UCSD-AML1 (cell line): ENCODE measurements around the gene ZNF260.
"Not testable (repeated sequence)": the region's sequence is repeated elsewhere in the genome, so short reads cannot be mapped to it uniquely, and the experiment has no call there.

Experiments used
- DNase-seq: peaks from one replicate; lab custom pipeline; 2025; ENCODE audit not compliant: unreplicated experiment; lab: John Stamatoyannopoulos, UW

Gene ZNF260

DNA sequence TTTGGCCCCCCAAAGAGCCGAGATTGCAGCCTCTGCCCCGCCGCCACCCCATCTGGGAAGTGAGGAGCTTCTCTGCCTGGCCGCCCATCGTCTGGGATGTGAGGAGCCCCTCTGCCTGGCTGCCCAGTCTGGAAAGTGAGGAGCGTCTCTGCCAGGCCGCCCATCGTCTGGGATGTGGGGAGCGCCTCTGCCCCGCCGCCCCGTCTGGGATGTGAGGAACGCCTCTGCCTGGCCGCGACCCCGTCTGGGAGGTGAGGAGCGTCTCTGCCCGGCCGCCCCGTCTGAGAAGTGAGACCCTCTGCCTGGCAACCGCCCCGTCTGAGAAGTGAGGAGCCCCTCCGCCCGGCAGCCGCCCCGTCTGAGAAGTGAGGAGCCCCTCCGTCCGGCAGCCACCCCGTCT, 37.2 kb downstream of the ZNF260 start:
- DNase-seq = not testable (repeated sequence)

DNA sequence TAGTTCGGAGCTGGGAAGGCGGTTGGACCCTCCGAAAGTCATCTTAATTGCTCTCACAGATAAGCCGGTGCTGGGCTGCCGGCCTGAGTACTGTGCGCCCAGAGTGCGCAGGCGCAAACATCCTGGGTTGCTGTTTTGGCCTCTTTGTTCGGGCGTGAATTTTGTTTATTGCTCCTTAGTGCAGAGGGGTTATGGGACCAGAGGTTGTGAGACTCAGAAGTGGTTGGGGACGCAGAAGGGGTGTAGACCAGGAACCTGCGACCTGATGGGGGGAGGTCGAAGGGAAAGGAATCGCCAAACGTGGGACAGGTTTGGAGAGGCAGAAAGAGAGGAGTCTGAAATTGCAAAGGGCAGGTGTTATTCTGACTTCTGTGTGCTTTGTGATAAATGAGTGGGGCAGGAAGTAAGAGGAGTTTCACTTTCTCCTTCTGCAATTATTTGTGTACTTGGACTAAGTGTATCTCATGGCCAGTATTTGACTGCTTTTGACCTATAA, 38.1 kb downstream of the ZNF260 start:
- no peak for DNase-seq

DNA sequence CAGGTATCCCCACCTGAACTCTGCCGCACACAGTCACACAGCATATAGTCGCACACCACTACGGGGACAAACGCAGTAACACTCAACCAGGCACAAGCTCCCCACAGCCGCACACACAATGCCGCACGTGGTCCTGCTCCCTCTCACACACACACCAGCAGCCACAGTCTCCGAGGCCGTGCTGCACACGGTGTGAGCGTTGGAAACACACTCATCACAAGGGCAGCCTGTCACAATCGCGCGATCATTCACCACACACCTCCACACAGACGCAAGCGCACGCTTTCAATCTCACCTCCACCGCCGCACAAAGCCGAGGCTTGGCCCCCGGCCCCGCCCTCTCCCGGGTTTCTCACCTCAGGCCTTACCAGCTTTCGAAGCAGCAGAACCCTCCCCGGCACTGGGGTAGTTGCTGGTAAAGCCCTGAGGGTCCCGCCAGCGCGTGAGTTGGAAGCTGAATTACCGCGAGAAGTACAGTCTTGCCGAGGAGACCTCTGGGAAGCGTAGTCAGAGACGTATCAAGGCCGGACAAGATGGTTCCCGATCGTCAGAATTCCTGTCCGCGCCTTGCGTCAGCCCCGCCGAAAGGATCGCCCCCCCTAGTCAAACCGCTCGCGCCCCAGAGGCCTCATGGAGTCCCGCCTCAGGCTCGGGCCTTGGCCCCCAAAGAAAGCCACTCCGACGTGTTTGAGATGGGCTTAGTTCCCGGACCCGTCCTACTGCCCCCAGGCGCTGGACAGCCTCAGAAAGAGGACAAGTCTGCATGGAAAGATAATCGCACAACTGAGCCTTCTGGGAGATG, 38.8 kb downstream of the ZNF260 start, which contains the start of gene ZNF566:
Gene ZNF566, minus strand, starts transcription at position 444 of the 802 bp plus-strand sequence. CDS start 13,004 bp downstream, outside the sequence.
- peak; percentile 91 for DNase-seq

DNA sequence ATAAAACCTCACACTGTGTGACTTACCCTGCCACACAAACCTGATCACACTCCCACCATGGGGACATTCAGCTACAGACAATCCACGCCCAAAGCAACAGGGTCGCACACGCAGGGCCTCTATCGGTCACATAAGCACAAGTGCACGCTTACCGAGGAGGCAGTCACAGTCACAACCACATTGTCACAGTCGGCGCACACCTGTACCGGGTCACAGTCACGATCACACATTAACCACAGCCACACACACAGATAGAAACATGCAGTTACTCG, 39.3 kb downstream of the ZNF260 start:
- peak; percentile 62 for DNase-seq

DNA sequence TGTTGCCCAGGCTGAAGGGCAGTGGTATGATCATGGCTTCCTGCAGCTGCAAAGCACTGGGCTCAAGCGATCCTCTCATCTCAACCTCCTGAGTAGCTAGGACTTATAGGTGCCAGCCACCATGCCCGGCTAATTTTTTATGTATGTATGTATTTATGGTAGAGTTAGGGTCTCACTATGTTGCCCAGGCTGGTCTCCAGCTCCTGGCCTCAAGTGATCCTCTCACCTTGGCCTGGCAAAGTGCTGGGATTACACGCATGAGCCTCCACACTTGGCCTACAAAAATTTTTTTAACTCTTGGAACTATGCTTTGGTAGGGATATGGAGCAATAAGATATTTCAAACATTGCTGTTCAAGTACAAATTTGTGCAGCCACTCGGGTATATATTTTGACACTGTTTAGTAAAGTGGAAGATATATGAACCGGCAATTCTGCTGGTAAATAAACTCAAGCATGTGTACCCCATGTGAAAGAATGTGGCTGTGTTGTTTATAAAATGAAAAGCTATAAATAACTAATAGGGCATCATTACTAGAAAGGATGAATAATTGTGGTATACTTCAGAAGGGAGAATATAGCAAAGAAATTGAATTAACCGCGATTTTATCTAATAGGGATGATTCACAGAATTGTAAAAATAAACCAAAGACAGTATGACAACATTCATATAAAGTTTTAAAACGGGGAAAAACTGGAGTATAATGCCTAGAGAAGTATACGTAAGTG, 39.8 kb downstream of the ZNF260 start:
- no peak for DNase-seq

DNA sequence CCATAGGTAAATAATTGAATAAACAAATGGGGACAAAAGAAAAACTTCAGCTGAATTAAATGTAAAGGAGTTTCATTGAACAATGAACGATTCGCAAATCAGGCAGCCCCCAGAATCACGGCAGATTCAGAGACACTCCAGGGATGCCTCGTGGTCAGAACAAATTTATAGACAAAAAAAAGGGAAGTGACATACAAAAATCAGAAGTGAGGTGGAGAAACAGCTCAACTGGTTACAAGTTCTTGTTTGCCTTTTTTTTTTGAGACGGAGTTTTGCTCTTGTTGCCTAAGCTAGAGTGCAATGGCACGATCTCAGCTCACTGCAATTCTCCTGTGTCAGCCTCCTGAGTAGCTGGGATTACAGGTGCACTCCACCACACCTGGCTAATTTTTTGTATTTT, 44.4 kb downstream of the ZNF260 start:
- no peak for DNase-seq

DNA sequence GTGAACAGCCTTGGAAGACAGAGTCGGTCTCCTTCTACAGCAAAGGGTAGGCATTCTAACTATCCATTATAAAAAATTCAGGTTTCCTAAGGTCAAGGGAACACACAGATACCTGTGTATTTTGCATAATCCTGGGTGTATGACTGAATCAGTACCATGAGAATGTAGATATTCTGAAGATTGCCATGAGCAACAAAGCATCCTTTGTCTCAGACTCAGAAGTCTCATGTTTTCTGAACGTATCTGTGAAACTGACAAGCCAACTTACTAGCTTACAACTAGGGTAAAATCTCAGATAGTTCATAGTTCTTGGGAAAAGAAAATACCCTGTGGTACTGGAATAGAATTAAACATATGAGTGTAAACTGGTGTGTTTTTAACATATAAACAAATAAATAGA, 45.2 kb downstream of the ZNF260 start:
- no peak for DNase-seq
